Measurements from ENCODE around the gene ZNF496.
"Not testable (repeated sequence)": the region's sequence is repeated elsewhere in the genome, so short reads cannot be mapped to it uniquely, and the experiment has no call there.

Gene ZNF496

GRCh38 chr1:247273013-247273412 is 58.7 kb downstream of the ZNF496 start:
- no peak overlapping the region for H3K4me3 ChIP-seq (replicated peaks in 1 of 2; ENCODE audit: low read depth in 2 of 2, low read length in 2 of 2)
- TF ChIP-seq, protein P1, sequence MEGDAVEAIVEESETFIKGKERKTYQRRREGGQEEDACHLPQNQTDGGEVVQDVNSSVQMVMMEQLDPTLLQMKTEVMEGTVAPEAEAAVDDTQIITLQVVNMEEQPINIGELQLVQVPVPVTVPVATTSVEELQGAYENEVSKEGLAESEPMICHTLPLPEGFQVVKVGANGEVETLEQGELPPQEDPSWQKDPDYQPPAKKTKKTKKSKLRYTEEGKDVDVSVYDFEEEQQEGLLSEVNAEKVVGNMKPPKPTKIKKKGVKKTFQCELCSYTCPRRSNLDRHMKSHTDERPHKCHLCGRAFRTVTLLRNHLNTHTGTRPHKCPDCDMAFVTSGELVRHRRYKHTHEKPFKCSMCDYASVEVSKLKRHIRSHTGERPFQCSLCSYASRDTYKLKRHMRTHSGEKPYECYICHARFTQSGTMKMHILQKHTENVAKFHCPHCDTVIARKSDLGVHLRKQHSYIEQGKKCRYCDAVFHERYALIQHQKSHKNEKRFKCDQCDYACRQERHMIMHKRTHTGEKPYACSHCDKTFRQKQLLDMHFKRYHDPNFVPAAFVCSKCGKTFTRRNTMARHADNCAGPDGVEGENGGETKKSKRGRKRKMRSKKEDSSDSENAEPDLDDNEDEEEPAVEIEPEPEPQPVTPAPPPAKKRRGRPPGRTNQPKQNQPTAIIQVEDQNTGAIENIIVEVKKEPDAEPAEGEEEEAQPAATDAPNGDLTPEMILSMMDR (IDR thresholded peaks at IDR 0.05; ENCODE audit: low read depth, low read length): no peak
- no peak for DNase-seq (ENCODE audit: low read depth in 2 of 2)

- no peak for DNase-seq (ENCODE audit: low read depth in 2 of 2)
- TF ChIP-seq, protein P1 (IDR thresholded peaks at IDR 0.05; ENCODE audit: low read depth, low read length): no peak
- no peak overlapping the region for H3K4me3 ChIP-seq (replicated peaks in 1 of 2; ENCODE audit: low read depth in 2 of 2, low read length in 2 of 2)
Measured at GRCh38 chr1:247270003-247270402, 61.7 kb downstream of the ZNF496 start.

DNA sequence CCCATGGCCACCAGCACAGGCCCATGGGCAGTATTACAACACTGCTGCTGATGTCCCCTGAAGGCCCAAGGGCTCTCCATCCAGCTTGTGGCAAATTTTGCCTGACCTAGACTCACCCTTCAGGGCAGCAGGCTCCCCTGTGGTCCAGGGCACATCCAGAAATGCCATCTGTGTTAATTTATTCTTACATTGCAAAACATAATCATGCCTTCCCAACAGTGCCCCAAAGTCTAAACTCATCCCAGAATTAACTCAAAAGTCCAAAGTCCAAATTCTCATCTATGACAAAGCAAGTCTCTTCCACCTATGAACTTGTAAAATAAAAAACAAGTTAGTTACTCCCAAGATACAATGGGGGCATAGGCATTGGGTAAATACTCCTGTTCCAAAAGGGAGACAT is 62.5 kb downstream of the ZNF496 start:
- TF ChIP-seq, protein P1 (IDR thresholded peaks at IDR 0.05; ENCODE audit: low read depth, low read length): no peak
- no peak for DNase-seq (ENCODE audit: low read depth in 2 of 2)
- no peak overlapping the region for H3K4me3 ChIP-seq (replicated peaks in 1 of 2; ENCODE audit: low read depth in 2 of 2, low read length in 2 of 2)

GRCh38 chr1:247268390-247269045 is 63.1 kb downstream of the ZNF496 start:
- peak; percentile 28 to 29 for DNase-seq (ENCODE audit: low read depth in 2 of 2)
- H3K4me3 ChIP-seq (replicated peaks in 1 of 2; ENCODE audit: low read depth in 2 of 2, low read length in 2 of 2): no peak overlapping the region
- TF ChIP-seq, protein P1 (IDR thresholded peaks at IDR 0.05; ENCODE audit: low read depth, low read length): no peak

- H3K4me3 ChIP-seq (replicated peaks in 1 of 2; ENCODE audit: low read depth in 2 of 2, low read length in 2 of 2): no peak overlapping the region
- peak in 1 of 2 donors; percentile 27 for DNase-seq (ENCODE audit: low read depth in 2 of 2)
- TF ChIP-seq, protein P1 (IDR thresholded peaks at IDR 0.05; ENCODE audit: low read depth, low read length): no peak
Measured at GRCh38 chr1:247266053-247266452, 65.6 kb downstream of the ZNF496 start.

- H3K4me3 ChIP-seq (replicated peaks in 1 of 2; ENCODE audit: low read depth in 2 of 2, low read length in 2 of 2); DNase-seq (ENCODE audit: low read depth in 2 of 2): not testable (repeated sequence)
Measured at GRCh38 chr1:247255772-247256171, 75.9 kb downstream of the ZNF496 start, which contains the start of gene VN1R5. Gene VN1R5 (plus strand): TSS chr1:247256072.

GRCh38 chr1:247247568-247247967 is 84.1 kb downstream of the ZNF496 start:
- TF ChIP-seq, protein P1 (IDR thresholded peaks at IDR 0.05; ENCODE audit: low read depth, low read length): no peak
- no peak overlapping the region for H3K4me3 ChIP-seq (replicated peaks in 1 of 2; ENCODE audit: low read depth in 2 of 2, low read length in 2 of 2)
- no peak for DNase-seq (ENCODE audit: low read depth in 2 of 2)

All from cardiac fibroblast (primary cell).